ENCODE measurements around the gene ZNF212.
A peak's percentile ranks its signal among the peaks of the same experiment; 100 is the strongest.

ZNF212 gene

DNA sequence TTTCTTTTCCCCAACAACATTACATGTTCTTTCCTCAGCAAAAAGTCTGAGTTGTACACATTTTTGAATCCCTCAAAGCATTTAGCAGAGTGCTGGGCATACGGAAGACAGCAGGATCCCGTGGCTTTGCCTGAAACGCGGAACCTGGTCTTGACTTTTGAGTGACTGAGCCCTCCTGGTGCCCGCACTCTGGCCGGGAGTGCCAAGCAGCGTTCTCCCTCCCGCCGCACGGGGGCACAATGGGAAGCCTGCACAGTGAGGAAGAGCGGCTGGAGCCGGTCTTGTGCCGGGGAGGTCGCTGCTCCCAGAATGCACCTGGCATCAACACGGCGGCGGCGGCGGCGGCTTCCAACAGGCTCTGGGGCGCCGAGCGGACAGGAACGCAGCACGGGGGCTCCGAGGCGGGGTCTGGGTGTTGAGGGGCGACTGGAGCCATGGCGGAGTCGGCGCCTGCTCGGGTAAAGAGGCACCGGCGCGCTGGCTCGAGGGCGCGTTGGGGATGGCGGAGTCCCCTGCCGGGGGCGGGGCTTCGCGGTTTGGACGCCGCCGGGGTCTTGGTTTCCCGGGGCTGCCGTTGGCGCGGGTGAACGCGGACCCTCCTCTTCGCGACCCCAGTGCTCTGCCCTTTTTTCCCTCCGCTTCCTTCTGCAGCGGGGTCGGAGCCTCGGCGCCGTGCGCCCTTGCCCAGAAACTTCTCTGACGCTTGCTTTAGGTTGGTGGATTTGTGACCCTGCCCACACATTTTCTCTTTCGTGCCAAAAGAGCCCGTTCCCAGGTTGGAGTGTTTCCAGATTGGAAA, at the start of gene ZNF212 (continued):
- TF ChIP-seq, protein P1, sequence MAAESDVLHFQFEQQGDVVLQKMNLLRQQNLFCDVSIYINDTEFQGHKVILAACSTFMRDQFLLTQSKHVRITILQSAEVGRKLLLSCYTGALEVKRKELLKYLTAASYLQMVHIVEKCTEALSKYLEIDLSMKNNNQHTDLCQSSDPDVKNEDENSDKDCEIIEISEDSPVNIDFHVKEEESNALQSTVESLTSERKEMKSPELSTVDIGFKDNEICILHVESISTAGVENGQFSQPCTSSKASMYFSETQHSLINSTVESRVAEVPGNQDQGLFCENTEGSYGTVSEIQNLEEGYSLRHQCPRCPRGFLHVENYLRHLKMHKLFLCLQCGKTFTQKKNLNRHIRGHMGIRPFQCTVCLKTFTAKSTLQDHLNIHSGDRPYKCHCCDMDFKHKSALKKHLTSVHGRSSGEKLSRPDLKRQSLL (tag by site-specific recombination; IDR thresholded peaks at IDR 0.05): no peak
- TF ChIP-seq ZNF175 (tag by site-specific recombination; IDR thresholded peaks at IDR 0.05) (no peak), YY2 (tag by site-specific recombination; IDR thresholded peaks at IDR 0.05) (peak; percentile 94), ZEB2 (tag by site-specific recombination; IDR thresholded peaks at IDR 0.05) (peak; percentile 89), KLF16 (tag by site-specific recombination; IDR thresholded peaks at IDR 0.05) (peak; percentile 92), BCL11A (tag by site-specific recombination; IDR thresholded peaks at IDR 0.05; ENCODE audit: low read depth) (no peak; the same call in 1 of the 2 replicates), ZNF843 (tag by site-specific recombination; IDR thresholded peaks at IDR 0.05) (peak; percentile 75), ZNF248 (tag by site-specific recombination; IDR thresholded peaks at IDR 0.05) (no peak)
- TF ChIP-seq, protein P2, sequence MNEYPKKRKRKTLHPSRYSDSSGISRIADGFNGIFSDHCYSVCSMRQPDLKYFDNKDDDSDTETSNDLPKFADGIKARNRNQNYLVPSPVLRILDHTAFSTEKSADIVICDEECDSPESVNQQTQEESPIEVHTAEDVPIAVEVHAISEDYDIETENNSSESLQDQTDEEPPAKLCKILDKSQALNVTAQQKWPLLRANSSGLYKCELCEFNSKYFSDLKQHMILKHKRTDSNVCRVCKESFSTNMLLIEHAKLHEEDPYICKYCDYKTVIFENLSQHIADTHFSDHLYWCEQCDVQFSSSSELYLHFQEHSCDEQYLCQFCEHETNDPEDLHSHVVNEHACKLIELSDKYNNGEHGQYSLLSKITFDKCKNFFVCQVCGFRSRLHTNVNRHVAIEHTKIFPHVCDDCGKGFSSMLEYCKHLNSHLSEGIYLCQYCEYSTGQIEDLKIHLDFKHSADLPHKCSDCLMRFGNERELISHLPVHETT (tag by site-specific recombination; IDR thresholded peaks at IDR 0.05): peak; percentile 52; the same call in 1 of the 2 replicates

DNA sequence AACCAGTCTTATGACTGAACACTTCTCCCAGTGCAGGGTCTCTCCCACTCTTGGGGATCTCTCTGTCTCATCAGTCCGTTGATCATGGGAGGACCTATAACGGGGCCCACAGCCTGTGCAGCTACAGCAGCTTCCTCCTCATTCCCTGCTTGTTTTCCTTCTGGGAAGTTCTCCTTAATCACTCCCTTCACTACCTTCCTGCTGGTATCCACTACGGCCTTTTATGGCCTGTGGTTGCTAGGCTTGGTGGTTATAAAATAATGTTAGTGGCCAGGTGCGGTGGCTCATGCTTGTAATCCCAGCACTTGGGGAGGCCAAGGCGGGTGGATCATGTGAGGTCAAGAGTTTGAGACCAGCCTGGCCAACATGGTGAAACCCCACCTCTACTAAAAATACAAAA, 47.6 kb upstream of the ZNF212 start:
- TF ChIP-seq, protein P3, sequence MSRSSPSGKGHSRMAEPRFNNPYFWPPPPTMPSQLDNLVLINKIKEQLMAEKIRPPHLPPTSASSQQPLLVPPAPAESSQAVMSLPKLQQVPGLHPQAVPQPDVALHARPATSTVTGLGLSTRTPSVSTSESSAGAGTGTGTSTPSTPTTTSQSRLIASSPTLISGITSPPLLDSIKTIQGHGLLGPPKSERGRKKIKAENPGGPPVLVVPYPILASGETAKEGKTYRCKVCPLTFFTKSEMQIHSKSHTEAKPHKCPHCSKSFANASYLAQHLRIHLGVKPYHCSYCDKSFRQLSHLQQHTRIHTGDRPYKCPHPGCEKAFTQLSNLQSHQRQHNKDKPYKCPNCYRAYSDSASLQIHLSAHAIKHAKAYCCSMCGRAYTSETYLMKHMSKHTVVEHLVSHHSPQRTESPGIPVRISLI (tag by site-specific recombination; IDR thresholded peaks at IDR 0.05): no peak
- no peak for TF ChIP-seq ZEB2 (tag by site-specific recombination; IDR thresholded peaks at IDR 0.05)
- TF ChIP-seq ZBTB21 (tag by site-specific recombination; IDR thresholded peaks at IDR 0.05): no peak
- TF ChIP-seq, protein P4, sequence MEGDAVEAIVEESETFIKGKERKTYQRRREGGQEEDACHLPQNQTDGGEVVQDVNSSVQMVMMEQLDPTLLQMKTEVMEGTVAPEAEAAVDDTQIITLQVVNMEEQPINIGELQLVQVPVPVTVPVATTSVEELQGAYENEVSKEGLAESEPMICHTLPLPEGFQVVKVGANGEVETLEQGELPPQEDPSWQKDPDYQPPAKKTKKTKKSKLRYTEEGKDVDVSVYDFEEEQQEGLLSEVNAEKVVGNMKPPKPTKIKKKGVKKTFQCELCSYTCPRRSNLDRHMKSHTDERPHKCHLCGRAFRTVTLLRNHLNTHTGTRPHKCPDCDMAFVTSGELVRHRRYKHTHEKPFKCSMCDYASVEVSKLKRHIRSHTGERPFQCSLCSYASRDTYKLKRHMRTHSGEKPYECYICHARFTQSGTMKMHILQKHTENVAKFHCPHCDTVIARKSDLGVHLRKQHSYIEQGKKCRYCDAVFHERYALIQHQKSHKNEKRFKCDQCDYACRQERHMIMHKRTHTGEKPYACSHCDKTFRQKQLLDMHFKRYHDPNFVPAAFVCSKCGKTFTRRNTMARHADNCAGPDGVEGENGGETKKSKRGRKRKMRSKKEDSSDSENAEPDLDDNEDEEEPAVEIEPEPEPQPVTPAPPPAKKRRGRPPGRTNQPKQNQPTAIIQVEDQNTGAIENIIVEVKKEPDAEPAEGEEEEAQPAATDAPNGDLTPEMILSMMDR (tag by site-specific recombination; IDR thresholded peaks at IDR 0.05): no peak
- TF ChIP-seq ZNF114 (tag by site-specific recombination; IDR thresholded peaks at IDR 0.05): no peak
- no peak for TF ChIP-seq ZNF433 (tag by site-specific recombination; IDR thresholded peaks at IDR 0.05; ENCODE audit: low read depth)
- TF ChIP-seq ZNF473 (tag by site-specific recombination; IDR thresholded peaks at IDR 0.05): no peak
- no peak for TF ChIP-seq ZNF660 (tag by site-specific recombination; IDR thresholded peaks at IDR 0.05)
- TF ChIP-seq SP3 (tag by site-specific recombination; IDR thresholded peaks at IDR 0.05): no peak
- TF ChIP-seq, protein P5, sequence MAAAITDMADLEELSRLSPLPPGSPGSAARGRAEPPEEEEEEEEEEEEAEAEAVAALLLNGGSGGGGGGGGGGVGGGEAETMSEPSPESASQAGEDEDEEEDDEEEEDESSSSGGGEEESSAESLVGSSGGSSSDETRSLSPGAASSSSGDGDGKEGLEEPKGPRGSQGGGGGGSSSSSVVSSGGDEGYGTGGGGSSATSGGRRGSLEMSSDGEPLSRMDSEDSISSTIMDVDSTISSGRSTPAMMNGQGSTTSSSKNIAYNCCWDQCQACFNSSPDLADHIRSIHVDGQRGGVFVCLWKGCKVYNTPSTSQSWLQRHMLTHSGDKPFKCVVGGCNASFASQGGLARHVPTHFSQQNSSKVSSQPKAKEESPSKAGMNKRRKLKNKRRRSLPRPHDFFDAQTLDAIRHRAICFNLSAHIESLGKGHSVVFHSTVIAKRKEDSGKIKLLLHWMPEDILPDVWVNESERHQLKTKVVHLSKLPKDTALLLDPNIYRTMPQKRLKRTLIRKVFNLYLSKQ (tag by site-specific recombination; IDR thresholded peaks at IDR 0.05; ENCODE audit: borderline replicate concordance): no peak
- H3K4me1 ChIP-seq (ENCODE audit: control insufficient read depth, insufficient read depth, low read length): no peaks in the 10 kb centered on the region
- ChIA-PET POLR2A (no interaction called here), CTCF (interaction anchor here (0.6 kb wide), 1 partner anchor 367 kb away, joined by 3 read pairs; no protein-coding TSS in a partner anchor)
- H3K36me3 ChIP-seq (ENCODE audit: control insufficient read depth in 2 of 2, insufficient read depth in 1 of 2, low read length in 2 of 2): peaks cover 0 to 2% of the 10 kb centered on the region in 2 experiments; a peak in 1 of 3 replicates
- H3K9me3 ChIP-seq (ENCODE audit: control insufficient read depth, insufficient read depth, low read depth, low read length): no peaks in the 10 kb centered on the region
- no peak overlapping the region for H3K27ac ChIP-seq (ENCODE audit: extremely low read depth, low read depth, low read length)
- H3K4me3 ChIP-seq (ENCODE audit: low read depth, low read length): no peak overlapping the region

Data from HEK293 (cell line).